IPS DF 4.7 (cell line): ENCODE results near the gene RHNO1.
"Not testable (repeated sequence)": the region's sequence is repeated elsewhere in the genome, so short reads cannot be mapped to it uniquely, and the experiment has no call there.

Experiments used
- DNase-seq: peaks from one replicate; pipeline ENCODE4 v3.0.0-alpha.2; 2013; ENCODE audit warnings: low spot score; ENCODE audit errors: extremely low read depth

The RHNO1 gene

GRCh38 chr12:2858334-2858733 is 18.7 kb upstream of the RHNO1 start:
- no peak for DNase-seq

GRCh38 chr12:2858944-2859421 is 18.0 kb upstream of the RHNO1 start:
- no peak for DNase-seq

- no peak for DNase-seq
Measured at GRCh38 chr12:2860170-2860569, 16.9 kb upstream of the RHNO1 start.

GRCh38 chr12:2862876-2863275 is 14.1 kb upstream of the RHNO1 start:
- no peak for DNase-seq

- not testable (repeated sequence) for DNase-seq
Measured at GRCh38 chr12:2863402-2863801, 13.6 kb upstream of the RHNO1 start.

GRCh38 chr12:2864198-2864597 is 12.8 kb upstream of the RHNO1 start:
- no peak for DNase-seq

GRCh38 chr12:2868986-2869632 is 7.9 kb upstream of the RHNO1 start:
- DNase-seq, result not testable (repeated sequence)

GRCh38 chr12:2876431-2877046 is 484 bp upstream of the RHNO1 start:
- DNase-seq, result no peak

- no peak for DNase-seq
Measured at GRCh38 chr12:2877953-2878732, 1.1 kb downstream of the RHNO1 start.

GRCh38 chr12:2879853-2880252 is 2.8 kb downstream of the RHNO1 start:
- DNase-seq, result no peak

- no peak for DNase-seq
Measured at GRCh38 chr12:2884810-2885209, 7.8 kb downstream of the RHNO1 start.

GRCh38 chr12:2886768-2887450 is 9.9 kb downstream of the RHNO1 start:
- no peak for DNase-seq

GRCh38 chr12:2890001-2890387 is 13.0 kb downstream of the RHNO1 start:
- DNase-seq, result no peak

- DNase-seq, result peak; percentile 81
Measured at GRCh38 chr12:2890388-2891239, 13.6 kb downstream of the RHNO1 start, which contains the start of gene TULP3. Gene TULP3 (plus strand): TSS chr12:2890891. CDS start chr12:2890948, 57 bp downstream.

- DNase-seq, result no peak
Measured at GRCh38 chr12:2891240-2892053, 14.4 kb downstream of the RHNO1 start.

- DNase-seq, result no peak
Measured at GRCh38 chr12:2892246-2892645, 15.2 kb downstream of the RHNO1 start.

GRCh38 chr12:2893007-2893406 is 16.0 kb downstream of the RHNO1 start:
- DNase-seq, result no peak

- DNase-seq, result no peak
Measured at GRCh38 chr12:2895051-2895451, 18.0 kb downstream of the RHNO1 start.

GRCh38 chr12:2895511-2895910 is 18.5 kb downstream of the RHNO1 start:
- DNase-seq, result no peak

- no peak for DNase-seq
Measured at GRCh38 chr12:2897418-2897817, 20.4 kb downstream of the RHNO1 start.
